Gastrocnemius medialis (tissue), 4 donors: ENCODE measurements around the gene COL6A3. TPM values are rescaled to one million over a fixed set of nuclear protein-coding genes. Genes with fewer than 3 reads are reported as not detected.

Experiments
- ATAC-seq, 2 donors: fragments of 150-250 bp; one replicate each; pipeline ENCODE4 v1.9.1; 2016
- DNase-seq, 2 donors: peaks; one replicate each; pipeline ENCODE4 v3.0.0-alpha.2; 2019
- H3K27ac ChIP-seq, 4 donors: fragments of 200-600 bp; sonication (generic); 1 replicate in 1 of 4; 2 replicates in 3 of 4; pipeline ENCODE4 v1.5.1; 2016 to 2018; ENCODE audit warnings: mild to moderate bottlenecking in 2 of 4, moderate library complexity in 1 of 4
- H3K27me3 ChIP-seq, 3 donors: fragments of 200-600 bp; sonication (generic) in 2 of 3; 1 replicate in 1 of 3; 2 replicates in 2 of 3; pipeline versions ENCODE4 v1.5.1 to v1.6.0; 2016 to 2019; ENCODE audit warnings: mild to moderate bottlenecking in 1 of 3, moderate library complexity in 1 of 3
- H3K36me3 ChIP-seq, 2 donors: fragments of 200-600 bp; sonication (generic) in 1 of 2; one replicate each; pipeline ENCODE4 v1.5.1; 2017 to 2018
- H3K4me1 ChIP-seq, 2 donors: fragments of 200-600 bp; sonication (generic) in 1 of 2; one replicate each; pipeline ENCODE4 v1.5.1; 2016 to 2017; ENCODE audit warnings: mild to moderate bottlenecking in 2 of 2
- H3K4me3 ChIP-seq, 4 donors: fragments of 200-600 bp; sonication (generic) in 3 of 4; 1 replicate in 1 of 4; 2 replicates in 3 of 4; pipeline ENCODE4 v1.5.1; 2016 to 2019; ENCODE audit warnings: mild to moderate bottlenecking in 2 of 4
- H3K9me3 ChIP-seq, 3 donors: fragments of 200-600 bp; sonication (generic) in 2 of 3; 1 replicate in 1 of 3; 2 replicates in 2 of 3; pipeline ENCODE4 v1.5.1; 2016 to 2019
- CTCF ChIP-seq, 5 experiments: fragments of 450-650 bp in 3 of 5; fragments of 200-600 bp in 2 of 5; sonication (generic) in 2 of 5; IDR thresholded peaks in 4 of 5; conservative IDR thresholded peaks in 1 of 5; 1 replicate in 4 of 5; 2 replicates in 1 of 5; pipeline ENCODE4 v1.5.1; 2016 to 2019; ENCODE audit warnings: antibody characterized with exemption in 5 of 5, mild to moderate bottlenecking in 3 of 5, moderate library complexity in 3 of 5
- POLR2A ChIP-seq, 2 donors: fragments of 450-650 bp; IDR thresholded peaks; one replicate each; pipeline ENCODE4 v1.6.1; 2017; ENCODE audit warnings: antibody characterized with exemption in 2 of 2, mild to moderate bottlenecking in 2 of 2, moderate library complexity in 2 of 2
- in situ Hi-C, 4 donors: fragments of 200-750 bp; cut with MboI; loops; one replicate each; pipeline versions ENCODE4 v1.15.0 to v1.8.0; 2017; ENCODE audit warnings: low sequenced_read_pairs in 4 of 4
- intact Hi-C: fragments of 100-400 bp; cut with DNase I; formaldehyde crosslinking; loops from one replicate; pipeline ENCODE4 v1.15.1; 2023; ENCODE audit warnings: low total_unique reads
- total RNA-seq, 4 donors: library from RNA; depleted of rRNA; stranded (reverse); fragments of >200 nt; gene quantifications; one replicate each; pipeline versions ENCODE4 v1.1.0 to v1.2.3, GENCODE V29; 2016

Gene COL6A3
- total RNA-seq, 4 donors from 2014 or later, result 45.3 to 150 (median 108) TPM

DNA sequence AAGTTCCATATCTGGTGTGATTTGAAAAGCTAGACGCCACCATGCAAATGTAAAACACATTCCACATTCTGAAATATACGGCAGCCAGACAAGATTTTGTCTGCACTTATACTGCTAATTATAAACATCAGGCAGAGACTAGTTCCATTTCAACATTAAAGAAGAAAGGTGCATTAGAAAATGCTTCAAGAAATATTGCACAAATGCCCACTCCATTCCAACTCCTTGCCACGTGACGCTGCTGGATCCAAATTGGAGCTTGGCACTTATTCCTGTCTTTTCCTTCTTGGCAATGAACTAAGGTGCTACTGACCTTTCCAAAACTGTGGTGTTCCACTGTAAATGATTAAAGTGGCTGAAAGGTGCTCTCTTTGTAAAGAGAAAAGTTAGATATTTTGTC is 6.3 kb downstream of the COL6A3 start:
- no peak for ATAC-seq
- intact Hi-C loops, result loop anchor here (10.0 kb wide), 1 partner anchor 253 kb away; no protein-coding TSS in a partner anchor
- Histone ChIP-seq H3K4me3 (peak overlapping the region in 2 of 4 donors; percentile 4 to 54), H3K27me3 (no peaks in the 10 kb centered on the region), H3K27ac (peak overlapping the region; percentile 71 to 80 (median 74)), H3K9me3 (no peaks in the 10 kb centered on the region), H3K4me1 (peaks cover under 1 to 16% of the 10 kb centered on the region in 2 donors), H3K36me3 (no peaks in the 10 kb centered on the region)
- DNase-seq, result no peak
- in situ Hi-C loops, result loop anchor here in 2 of 4 donors (5.0 to 10.0 kb wide), 2 partner anchors 243 to 250 kb away; no protein-coding TSS in a partner anchor
- TF ChIP-seq CTCF (IDR thresholded peaks at IDR 0.05 in 4 of 5, conservative IDR thresholded peaks at IDR 0.05 in 1 of 5), result no peak

GRCh38 chr2:237406371-237406895 is 7.5 kb downstream of the COL6A3 start:
- peaks cover 5 to 23% of the 10 kb centered on the region in 2 donors for H3K4me1 ChIP-seq
- peak overlapping the region; percentile 71 to 80 (median 74) for H3K27ac ChIP-seq
- DNase-seq (no peak), ATAC-seq (no peak)
- TF ChIP-seq POLR2A (IDR thresholded peaks at IDR 0.05), result no peak
- TF ChIP-seq CTCF (IDR thresholded peaks at IDR 0.05 in 4 of 5, conservative IDR thresholded peaks at IDR 0.05 in 1 of 5), result no peak
- H3K4me3 ChIP-seq, result no peak overlapping the region
- H3K36me3 ChIP-seq, result no peaks in the 10 kb centered on the region
- H3K27me3 ChIP-seq, result no peaks in the 10 kb centered on the region
- intact Hi-C loops, result loop anchor here (10.0 kb wide), 1 partner anchor 252 kb away; no protein-coding TSS in a partner anchor
- in situ Hi-C loops, result loop anchor here in 2 of 4 donors (5.0 to 10.0 kb wide), 2 partner anchors 242 to 249 kb away; no protein-coding TSS in a partner anchor
- H3K9me3 ChIP-seq, result no peaks in the 10 kb centered on the region

GRCh38 chr2:237405605-237406004 is 8.4 kb downstream of the COL6A3 start:
- ATAC-seq (no peak), DNase-seq (no peak)
- in situ Hi-C loops, result loop anchor here in 2 of 4 donors (5.0 to 10.0 kb wide), 2 partner anchors 241 to 248 kb away; no protein-coding TSS in a partner anchor
- TF ChIP-seq CTCF (IDR thresholded peaks at IDR 0.05 in 4 of 5, conservative IDR thresholded peaks at IDR 0.05 in 1 of 5) (no peak), POLR2A (IDR thresholded peaks at IDR 0.05) (no peak)
- H3K27me3 ChIP-seq, result no peaks in the 10 kb centered on the region
- intact Hi-C loops, result loop anchor here (10.0 kb wide), 1 partner anchor 251 kb away; no protein-coding TSS in a partner anchor
- H3K9me3 ChIP-seq, result no peaks in the 10 kb centered on the region
- H3K36me3 ChIP-seq, result no peaks in the 10 kb centered on the region
- peak overlapping the region; percentile 71 to 80 (median 74) for H3K27ac ChIP-seq
- H3K4me1 ChIP-seq, result peaks cover 5 to 23% of the 10 kb centered on the region in 2 donors
- H3K4me3 ChIP-seq, result peak overlapping the region in 1 of 4 donors; percentile 10

DNA sequence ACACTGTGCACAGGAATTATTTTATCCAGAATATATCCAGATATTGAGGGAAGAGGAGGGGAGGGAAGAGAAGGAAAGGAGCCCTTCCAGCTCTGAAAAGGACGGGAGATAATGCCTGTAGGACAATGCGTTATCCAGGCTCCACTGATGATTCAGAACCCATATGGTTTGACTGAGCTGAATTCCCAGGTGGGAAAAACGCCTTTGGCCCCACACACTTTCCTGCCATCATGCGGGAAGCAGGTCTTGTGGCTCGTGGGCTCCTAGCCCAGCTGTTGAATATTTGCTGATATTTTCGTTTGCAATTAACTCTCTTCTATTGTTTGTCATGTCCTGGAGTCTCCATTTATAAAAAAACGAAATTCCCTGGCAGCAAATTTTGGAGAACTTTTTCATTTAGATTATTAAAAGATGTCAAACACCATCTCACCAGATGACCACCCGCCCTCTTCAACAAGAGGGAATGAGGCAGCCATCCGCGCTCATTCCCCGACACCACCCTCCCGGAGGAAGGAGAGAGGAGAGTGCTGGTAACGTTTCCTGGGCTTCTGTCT is 8.9 kb downstream of the COL6A3 start:
- DNase-seq (no peak), ATAC-seq (no peak)
- peak overlapping the region; percentile 71 to 80 (median 74) for H3K27ac ChIP-seq
- in situ Hi-C loops, result loop anchor here in 2 of 4 donors (5.0 to 10.0 kb wide), 2 partner anchors 240 to 248 kb away; no protein-coding TSS in a partner anchor
- no peaks in the 10 kb centered on the region for H3K9me3 ChIP-seq
- intact Hi-C loops, result loop anchor here (10.0 kb wide), 1 partner anchor 250 kb away; no protein-coding TSS in a partner anchor
- no peaks in the 10 kb centered on the region for H3K27me3 ChIP-seq
- TF ChIP-seq CTCF (IDR thresholded peaks at IDR 0.05 in 4 of 5, conservative IDR thresholded peaks at IDR 0.05 in 1 of 5), result no peak
- no peak for TF ChIP-seq POLR2A (IDR thresholded peaks at IDR 0.05)
- H3K36me3 ChIP-seq, result no peaks in the 10 kb centered on the region
- H3K4me3 ChIP-seq, result peak overlapping the region in 1 of 4 donors; percentile 10
- H3K4me1 ChIP-seq, result peaks cover 5 to 19% of the 10 kb centered on the region in 2 donors
